SK-N-SH treated with all-trans-retinoic acid at 6 μM for 48 hours (cell line): ENCODE results near the gene PXDC1.

ENCODE experiments used
- ARNTL ChIP-seq: fragments of 450-650 bp; formaldehyde crosslinking; IDR thresholded peaks from 2 replicates; pipeline ENCODE4 v1.5.0; 2020; ENCODE audit warnings: low read depth, mild to moderate bottlenecking, moderate library complexity, borderline replicate concordance
- GLIS3 ChIP-seq: fragments of 250-450 bp; sonication (Bioruptor Pico); IDR thresholded peaks from 2 replicates; pipeline ENCODE4 v1.5.0; 2020; ENCODE audit warnings: mild to moderate bottlenecking, moderate library complexity
- SNAI2 ChIP-seq: fragments of 250-450 bp; sonication (Bioruptor Pico); IDR thresholded peaks from 2 replicates; pipeline ENCODE4 v1.5.0; 2020; ENCODE audit warnings: mild to moderate bottlenecking, moderate library complexity
- ZC3H10 ChIP-seq: fragments of 250-450 bp; sonication (Bioruptor Pico); IDR thresholded peaks from 2 replicates; pipeline ENCODE4 v1.5.1; 2021; ENCODE audit warnings: mild to moderate bottlenecking, moderate library complexity
- ZFP30 ChIP-seq: fragments of 450-650 bp; formaldehyde crosslinking; IDR thresholded peaks from 2 replicates; pipeline ENCODE4 v1.5.0; 2022; ENCODE audit warnings: mild to moderate bottlenecking, moderate library complexity
- TF ChIP-seq, protein P1 (sequence below): fragments of 250-450 bp; sonication (Bioruptor Pico); IDR thresholded peaks from 2 replicates; pipeline ENCODE4 v1.5.1; 2020; ENCODE audit warnings: low read depth, mild to moderate bottlenecking, moderate library complexity

DNA sequence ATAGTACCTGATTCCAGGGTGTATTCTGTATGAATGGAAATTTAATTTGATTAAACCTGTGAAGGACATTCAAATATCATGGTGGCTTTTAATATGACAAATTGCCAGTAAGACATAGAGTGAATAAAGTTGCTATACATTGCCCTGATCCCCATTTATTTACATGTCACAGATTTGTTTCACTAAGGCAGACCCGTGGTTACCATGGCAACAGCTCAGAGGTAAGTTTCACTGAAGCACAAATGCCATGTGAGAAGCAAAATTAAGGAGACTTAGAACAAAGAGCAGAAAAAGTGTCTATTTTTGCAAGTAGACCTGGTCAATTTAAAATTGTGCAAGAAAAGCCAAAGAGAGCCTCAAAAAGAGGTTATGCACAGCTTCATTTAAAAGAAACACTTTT, 63.7 kb downstream of the PXDC1 start:
- TF ChIP-seq, protein P1, sequence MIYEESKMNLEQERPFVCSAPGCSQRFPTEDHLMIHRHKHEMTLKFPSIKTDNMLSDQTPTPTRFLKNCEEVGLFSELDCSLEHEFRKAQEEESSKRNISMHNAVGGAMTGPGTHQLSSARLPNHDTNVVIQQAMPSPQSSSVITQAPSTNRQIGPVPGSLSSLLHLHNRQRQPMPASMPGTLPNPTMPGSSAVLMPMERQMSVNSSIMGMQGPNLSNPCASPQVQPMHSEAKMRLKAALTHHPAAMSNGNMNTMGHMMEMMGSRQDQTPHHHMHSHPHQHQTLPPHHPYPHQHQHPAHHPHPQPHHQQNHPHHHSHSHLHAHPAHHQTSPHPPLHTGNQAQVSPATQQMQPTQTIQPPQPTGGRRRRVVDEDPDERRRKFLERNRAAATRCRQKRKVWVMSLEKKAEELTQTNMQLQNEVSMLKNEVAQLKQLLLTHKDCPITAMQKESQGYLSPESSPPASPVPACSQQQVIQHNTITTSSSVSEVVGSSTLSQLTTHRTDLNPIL (CRISPR knock-in tag): no peak
- no peak for TF ChIP-seq SNAI2
- no peak for TF ChIP-seq ARNTL
- TF ChIP-seq ZC3H10 (CRISPR knock-in tag): no peak
- TF ChIP-seq GLIS3 (CRISPR knock-in tag): no peak
- TF ChIP-seq ZFP30 (CRISPR knock-in tag): no peak
